IMR-90 (cell line): ENCODE measurements around the gene MOCOS. TPM values are rescaled to one million over a fixed set of nuclear protein-coding genes. Genes with fewer than 3 reads are reported as not detected.
A peak's percentile ranks its signal among the peaks of the same experiment; 100 is the strongest.

Experiments
- ATAC-seq: fragments of 200-7000 bp; cut with Tn5 transposase; 2 replicates; pipeline ENCODE4 v1.9.1; 2020; ENCODE audit warnings: low read depth, mild to moderate bottlenecking, moderate library complexity
- BruUV-seq: library from RNA; stranded (reverse); fragments of 400-500 nt; replicated peaks from 2 replicates; lab custom pipeline; 2021; lab: Mats Ljungman, UMichigan
- CTCF ChIA-PET: fragments of 300-600 bp; formaldehyde crosslinking; extraction: SDS; loops from one replicate; lab custom pipeline; 2021; ENCODE audit warnings: antibody characterized with exemption; lab: Yijun Ruan, JAX
- POLR2A ChIA-PET: fragments of 300-600 bp; sonication (Branson Sonifier 250); formaldehyde crosslinking; loops from one replicate; lab custom pipeline; 2022; ENCODE audit warnings: antibody characterized with exemption; ENCODE audit not compliant: unreplicated experiment; lab: Charles Lee
- DNase-seq: peaks from one replicate; pipeline ENCODE4 v3.0.0; 2013
- H2AFZ ChIP-seq: replicated peaks from 2 replicates; pipeline ENCODE3; 2013; ENCODE audit warnings: low read length, mild to moderate bottlenecking; ENCODE audit not compliant: poor library complexity
- H2AK5ac ChIP-seq: 2 replicates; pipeline ENCODE4 v1.6.1; 2013; ENCODE audit warnings: low read depth, low read length, inconsistent platforms
- H2AK9ac ChIP-seq: replicated peaks from 2 replicates; pipeline ENCODE3; 2013; ENCODE audit warnings: mild to moderate bottlenecking, low read depth, low read length, moderate library complexity; ENCODE audit not compliant: poor library complexity
- H2BK120ac ChIP-seq: 2 replicates; pipeline ENCODE4 v1.6.1; 2013; ENCODE audit warnings: low read depth, low read length, inconsistent platforms
- H2BK15ac ChIP-seq: 3 replicates; pipeline ENCODE4 v1.6.1; 2013; ENCODE audit warnings: low read depth, low read length, inconsistent platforms
- H2BK20ac ChIP-seq: 2 replicates; pipeline ENCODE4 v1.6.1; 2013; ENCODE audit warnings: low read depth, mild to moderate bottlenecking, inconsistent platforms, low read length, moderate library complexity
- H2BK5ac ChIP-seq: 2 replicates; pipeline ENCODE4 v1.6.1; 2013; ENCODE audit warnings: mild to moderate bottlenecking, low read depth, low read length, inconsistent platforms; ENCODE audit not compliant: poor library complexity, severe bottlenecking
- H3K14ac ChIP-seq: replicated peaks from 2 replicates; pipeline ENCODE4 v1.6.1; 2013; ENCODE audit warnings: low read depth, low read length, inconsistent platforms
- H3K18ac ChIP-seq: 2 replicates; pipeline ENCODE4 v1.6.1; 2013; ENCODE audit warnings: low read depth, low read length, control low read depth
- H3K23ac ChIP-seq: 2 replicates; pipeline ENCODE4 v1.6.1; 2013; ENCODE audit warnings: low read depth, low read length, inconsistent platforms
- H3K27ac ChIP-seq: 2 replicates; pipeline ENCODE4 v1.5.1; 2013; ENCODE audit warnings: mild to moderate bottlenecking, control low read depth, low read length; ENCODE audit not compliant: insufficient read depth
- H3K27me3 ChIP-seq: 2 replicates; pipeline ENCODE4 v1.6.1; 2013; ENCODE audit warnings: low read length; ENCODE audit not compliant: control insufficient read depth, insufficient read depth
- H3K36me3 ChIP-seq: 2 replicates; pipeline ENCODE4 v1.6.1; 2013; ENCODE audit warnings: low read length, mixed read lengths; ENCODE audit not compliant: control insufficient read depth, insufficient read depth
- H3K4ac ChIP-seq: 2 replicates; pipeline ENCODE4 v1.6.1; 2013; ENCODE audit warnings: low read depth, low read length, inconsistent platforms
- H3K4me1 ChIP-seq: 2 replicates; pipeline ENCODE4 v1.6.1; 2013; ENCODE audit warnings: low read length, mixed read lengths; ENCODE audit not compliant: control insufficient read depth, insufficient read depth
- H3K4me2 ChIP-seq: 2 replicates; pipeline ENCODE4 v1.6.1; 2013; ENCODE audit warnings: low read depth, mild to moderate bottlenecking, control low read depth, low read length, moderate library complexity
- H3K4me3 ChIP-seq: 2 replicates; pipeline ENCODE4 v1.5.1; 2013; ENCODE audit warnings: low read depth, mild to moderate bottlenecking, control low read depth, low read length, moderate library complexity; ENCODE audit not compliant: insufficient read depth
- H3K56ac ChIP-seq: 2 replicates; pipeline ENCODE4 v1.6.1; 2013; ENCODE audit warnings: low read length, inconsistent platforms; ENCODE audit not compliant: insufficient read depth; ENCODE audit errors: extremely low read depth
- H3K79me1 ChIP-seq, 2 experiments: 2 replicates each; pipeline ENCODE4 v1.6.1; 2013; ENCODE audit warnings: low read length in 2 of 2, inconsistent platforms in 1 of 2, low read depth in 1 of 2
- H3K9ac ChIP-seq: 2 replicates; pipeline ENCODE4 v1.6.1; 2013; ENCODE audit warnings: low read depth, low read length, control low read depth
- H3K9me1 ChIP-seq: 2 replicates; pipeline ENCODE4 v1.6.1; 2013; ENCODE audit warnings: low read length, inconsistent platforms; ENCODE audit not compliant: insufficient read depth
- H3K9me3 ChIP-seq: 2 replicates; pipeline ENCODE4 v1.6.1; 2013; ENCODE audit warnings: low read length; ENCODE audit not compliant: control insufficient read depth, insufficient read depth
- H4K20me1 ChIP-seq: 2 replicates; pipeline ENCODE4 v1.6.1; 2013; ENCODE audit warnings: low read length, inconsistent platforms; ENCODE audit not compliant: insufficient read depth
- H4K5ac ChIP-seq: 2 replicates; pipeline ENCODE4 v1.6.1; 2013; ENCODE audit warnings: mild to moderate bottlenecking, low read depth, low read length, control low read depth
- H4K8ac ChIP-seq, 2 experiments: 2 replicates each; pipeline ENCODE4 v1.6.1; 2013; ENCODE audit warnings: low read depth in 2 of 2, low read length in 2 of 2, control low read depth in 1 of 2, inconsistent platforms in 1 of 2
- H4K91ac ChIP-seq: 2 replicates; pipeline ENCODE4 v1.6.1; 2013; ENCODE audit warnings: low read depth, low read length, inconsistent platforms; ENCODE audit not compliant: insufficient read depth
- MAFK ChIP-seq: IDR thresholded peaks from 2 replicates; pipeline ENCODE4 v1.6.1; 2012; ENCODE audit warnings: low read depth, low read length, improper control_type of control experiment
- POLR2A ChIP-seq: IDR thresholded peaks from 2 replicates; pipeline ENCODE4 v1.6.1; 2012; ENCODE audit warnings: mild to moderate bottlenecking, low read depth, low read length
- RCOR1 ChIP-seq: IDR thresholded peaks from 2 replicates; pipeline ENCODE4 v1.6.1; 2012; ENCODE audit warnings: mild to moderate bottlenecking, low read length, improper control_type of control experiment; ENCODE audit not compliant: insufficient replicate concordance
- WGBS, 2 experiments: methylation state at CpG; one replicate each; pipeline versions ENCODE4 v1.1.5 to v1.1.7; 2013; ENCODE audit warnings: missing lambda C conversion rate in 2 of 2; ENCODE audit not compliant: insufficient read length in 1 of 2; ENCODE audit errors: extremely low coverage in 2 of 2; 5-methylcytosine and 5-hydroxymethylcytosine counted together
- dilution Hi-C: fragments of 300-500 bp; cut with HindIII; formaldehyde crosslinking; loops from one replicate; pipeline ENCODE4 v1.14.3; 2018; ENCODE audit warnings: low sequenced_read_pairs; ENCODE audit not compliant: unreplicated experiment
- in situ Hi-C: fragments of 300-500 bp; cut with MboI; formaldehyde crosslinking; loops from 3 replicates; pipeline ENCODE4 v1.14.3; 2019; ENCODE audit warnings: low sequenced_read_pairs, inconsistent platforms, mixed read lengths
- intact Hi-C: fragments of 100-400 bp; cut with micrococcal nuclease; formaldehyde crosslinking; loops from 2 replicates; pipeline ENCODE4 v1.10.0; 2022
- polyA plus RNA-seq, 3 experiments: library from polyadenylated mRNA; depleted of rRNA; stranded (reverse); fragments of >200 nt; gene quantifications; 2 replicates each; pipeline ENCODE4 v1.2.3, GENCODE V29; 2012; ENCODE audit warnings: low replicate concordance in 1 of 3
- total RNA-seq: library from RNA; depleted of rRNA; stranded (reverse); fragments of >200 nt; gene quantifications from 2 replicates; pipeline ENCODE4 v1.2.3, GENCODE V29; 2012

The MOCOS gene
- total and polyA plus RNA-seq, 2 of the 4 experiments (the other 2 are of a cell fraction): 1.1 to 2.2 TPM

DNA sequence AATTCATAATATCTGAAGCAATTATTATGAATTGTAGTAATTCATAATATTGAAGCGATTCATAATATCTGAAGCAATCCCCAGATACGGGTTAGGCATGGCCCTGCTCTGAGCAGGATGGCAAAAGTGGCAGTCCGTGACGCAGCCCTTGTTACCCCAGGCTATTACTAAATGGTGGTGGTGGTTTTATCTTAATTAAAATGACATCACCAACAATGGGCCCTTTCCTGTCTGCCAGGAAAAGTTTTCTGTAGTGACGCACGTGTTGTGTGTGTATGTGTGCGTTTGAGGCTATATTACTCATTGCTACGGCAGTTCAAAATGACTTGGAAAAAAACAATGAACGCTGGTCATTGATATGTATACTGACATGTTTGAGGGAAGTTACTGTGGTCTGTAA, 10.6 kb upstream of the MOCOS start:
- in situ Hi-C loops (no loop called here), intact Hi-C loops (no loop called here), dilution Hi-C loops (no loop called here)
- Histone ChIP-seq H3K18ac (no peak overlapping the region), H3K9me1 (peaks cover 15% of the 10 kb centered on the region), H2BK5ac (no peak overlapping the region), H3K27me3 (no peaks in the 10 kb centered on the region), H3K4me2 (no peak overlapping the region), H3K4me3 (no peak overlapping the region), H2AK9ac (no peak overlapping the region), H4K91ac (no peak overlapping the region), H4K5ac (no peak overlapping the region), H3K27ac (no peak overlapping the region), H3K23ac (no peak overlapping the region), H3K79me1 (peaks cover 3 to 5% of the 10 kb centered on the region in 2 experiments; a peak in 2 of 4 replicates), H3K36me3 (peaks cover 22% of the 10 kb centered on the region), H3K9ac (no peak overlapping the region), H2BK20ac (no peak overlapping the region), H3K56ac (no peak overlapping the region), H2BK15ac (no peak overlapping the region), H3K14ac (no peak overlapping the region), H3K9me3 (no peaks in the 10 kb centered on the region), H2AK5ac (no peak overlapping the region), H4K20me1 (peaks cover 4% of the 10 kb centered on the region; the same call in 1 of the 2 replicates), H2BK120ac (no peak overlapping the region), H4K8ac (no peak overlapping the region), H3K4me1 (peaks cover 8% of the 10 kb centered on the region), H2AFZ (no peak overlapping the region), H3K4ac (no peak overlapping the region)
- no peak for TF ChIP-seq MAFK
- no peak for TF ChIP-seq POLR2A
- no peak for TF ChIP-seq RCOR1
- BruUV-seq: no TSS peak
- no CpG with 5 or more reads among the region's 9 CpGs for WGBS, 2 experiments
- POLR2A ChIA-PET: no interaction called here
- DNase-seq: peak; percentile 56
- ATAC-seq: no peak
- CTCF ChIA-PET: no interaction called here
